Activated CD4-positive, alpha-beta memory T cell treated with anti-CD3 and anti-CD28 coated beads for 36 hours (primary cell): ENCODE data around the gene GM2A. TPM values are rescaled to one million over a fixed set of nuclear protein-coding genes. Genes with fewer than 3 reads are reported as not detected.

Experiments
- CTCF ChIA-PET: fragments of 350-600 bp; sonication (Branson Sonifier 250); formaldehyde crosslinking; loops from one replicate; lab custom pipeline; 2021; ENCODE audit warnings: antibody characterized with exemption, inconsistent platforms; lab: Charles Lee
- POLR2A ChIA-PET: fragments of 350-600 bp; sonication (Branson Sonifier 250); formaldehyde crosslinking; loops from one replicate; lab custom pipeline; 2021; ENCODE audit warnings: antibody characterized with exemption; lab: Charles Lee
- DNase-seq: peaks from one replicate; pipeline ENCODE4 v3.0.0-alpha.2; 2020
- H3K27ac Mint-ChIP-seq: one replicate; pipeline ENCODE4 v1.8.0; 2021; ENCODE audit warnings: mixed read lengths
- H3K27me3 Mint-ChIP-seq: one replicate; pipeline ENCODE4 v1.8.0; 2021; ENCODE audit warnings: mixed read lengths
- H3K36me3 Mint-ChIP-seq: one replicate; pipeline ENCODE4 v1.8.0; 2021; ENCODE audit warnings: mixed read lengths
- H3K4me1 Mint-ChIP-seq: one replicate; pipeline ENCODE4 v1.8.0; 2021; ENCODE audit warnings: low read depth, mixed read lengths
- H3K4me3 Mint-ChIP-seq: one replicate; pipeline ENCODE4 v1.8.0; 2021; ENCODE audit warnings: mild to moderate bottlenecking, mixed read lengths
- H3K9me3 Mint-ChIP-seq: one replicate; pipeline ENCODE4 v1.8.0; 2021; ENCODE audit warnings: mixed read lengths
- intact Hi-C: fragments of 100-400 bp; cut with micrococcal nuclease; formaldehyde crosslinking; loops from one replicate; pipeline ENCODE4 v1.15.1; 2023
- total RNA-seq, 2 experiments: library from RNA; stranded (reverse); gene quantifications; one replicate each; pipeline ENCODE4 v1.2.3, GENCODE V29; 2021

Gene GM2A
- total RNA-seq, 2 experiments from 2014 or later: 28.7 to 29.1 TPM

DNA sequence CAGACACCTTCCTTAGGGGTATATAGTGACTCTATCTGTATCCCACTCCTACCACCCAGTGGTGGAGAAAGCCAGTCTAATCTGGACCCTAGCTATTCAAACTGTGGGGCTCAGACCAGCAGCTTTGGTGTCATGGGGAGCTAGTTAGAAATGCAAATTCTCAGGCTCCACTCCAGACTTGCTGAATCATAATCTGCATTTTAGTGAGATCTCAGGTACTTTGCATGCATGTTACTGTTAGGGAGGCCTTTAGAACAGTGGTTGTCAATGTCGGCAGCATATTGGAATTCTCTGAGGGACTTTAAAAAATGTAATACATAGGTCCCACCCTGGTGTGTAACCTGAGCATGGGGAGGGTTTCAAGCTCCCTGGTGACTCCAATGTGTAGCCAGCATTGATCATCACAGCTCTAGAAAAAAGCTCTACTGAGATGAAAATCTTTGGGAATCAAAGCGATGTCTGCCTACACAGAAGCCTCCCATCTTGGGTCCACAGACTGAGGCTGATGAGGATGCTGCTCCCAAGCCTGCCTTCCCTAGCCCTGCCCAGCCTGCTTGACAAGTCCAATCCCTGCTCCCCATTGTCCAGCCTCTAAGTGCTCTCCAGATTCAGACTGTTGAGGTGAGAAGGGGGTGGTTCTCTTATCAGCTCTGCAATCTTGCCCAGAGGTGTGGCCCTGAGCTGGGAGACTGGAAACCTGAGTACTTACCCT lies 11.9 kb upstream of the GM2A start:
- Mint-ChIP-seq H3K4me3 (no peak overlapping the region), H3K9me3 (no peaks in the 10 kb centered on the region), H3K4me1 (peaks cover 30% of the 10 kb centered on the region), H3K27ac (no peak overlapping the region), H3K36me3 (peaks cover 3% of the 10 kb centered on the region), H3K27me3 (no peaks in the 10 kb centered on the region)
- intact Hi-C loops: no loop called here
- no peak for DNase-seq
- ChIA-PET POLR2A (interaction anchor here (1.0 kb wide), 1 partner anchor 19 kb away, joined by 3 read pairs; no protein-coding TSS in a partner anchor), CTCF (interaction anchor here (1.0 to 2.3 kb wide), 7 partner anchors 10 to 115 kb away, joined by 3 to 10 read pairs (median 5); partner anchors contain the start of genes CCDC69 and GM2A)

DNA sequence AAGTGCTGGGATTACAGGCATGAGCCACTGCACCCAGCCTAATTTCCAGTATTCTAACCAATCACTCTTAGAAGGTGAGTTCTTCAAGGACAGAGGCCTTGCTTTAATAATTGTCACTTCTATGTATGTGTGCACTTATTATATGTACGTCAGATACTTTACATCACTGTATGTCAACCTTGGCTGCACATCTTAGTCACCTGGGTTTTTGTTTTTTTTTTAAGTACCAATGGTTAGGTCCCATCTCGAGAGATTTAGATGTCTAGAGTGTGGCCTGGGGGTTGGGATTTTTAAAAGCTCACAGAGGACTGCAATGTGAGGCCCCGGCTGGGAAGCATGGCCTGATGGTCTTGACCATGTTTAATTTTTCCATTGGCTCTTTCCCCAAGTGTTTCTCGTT lies 9.9 kb upstream of the GM2A start:
- intact Hi-C loops: loop anchor here (1.0 to 2.0 kb wide), 2 partner anchors 9 to 18 kb away; partner anchors contain the start of gene CCDC69
- CTCF ChIA-PET: interaction anchor here (0.7 to 1.2 kb wide), 4 partner anchors 10 to 117 kb away, joined by 3 to 5 read pairs (median 4); partner anchors contain the start of genes CCDC69 and GM2A
- no peak for DNase-seq
- Mint-ChIP-seq H3K9me3 (no peaks in the 10 kb centered on the region), H3K27ac (no peak overlapping the region), H3K4me3 (no peak overlapping the region), H3K36me3 (peaks cover 3% of the 10 kb centered on the region), H3K27me3 (no peaks in the 10 kb centered on the region), H3K4me1 (peaks cover 30% of the 10 kb centered on the region)
- POLR2A ChIA-PET: no interaction called here

- POLR2A ChIA-PET: no interaction called here
- no peaks in the 10 kb centered on the region for H3K9me3 Mint-ChIP-seq
- H3K4me1 Mint-ChIP-seq: peaks cover 30% of the 10 kb centered on the region
- H3K27ac Mint-ChIP-seq: peak overlapping the region; percentile 28
- no peak overlapping the region for H3K4me3 Mint-ChIP-seq
- peaks cover 3% of the 10 kb centered on the region for H3K36me3 Mint-ChIP-seq
- CTCF ChIA-PET: interaction anchor here (1.2 kb wide), 1 partner anchor 9 kb away, joined by 3 read pairs; the partner anchor contains the start of gene GM2A
- DNase-seq: peak; percentile 76
- intact Hi-C loops: loop anchor here (1.0 to 2.0 kb wide), 2 partner anchors 9 to 19 kb away; partner anchors contain the start of gene CCDC69
- H3K27me3 Mint-ChIP-seq: no peaks in the 10 kb centered on the region
Measured at GRCh38 chr5:151243564-151243963, 9.4 kb upstream of the GM2A start.

DNA sequence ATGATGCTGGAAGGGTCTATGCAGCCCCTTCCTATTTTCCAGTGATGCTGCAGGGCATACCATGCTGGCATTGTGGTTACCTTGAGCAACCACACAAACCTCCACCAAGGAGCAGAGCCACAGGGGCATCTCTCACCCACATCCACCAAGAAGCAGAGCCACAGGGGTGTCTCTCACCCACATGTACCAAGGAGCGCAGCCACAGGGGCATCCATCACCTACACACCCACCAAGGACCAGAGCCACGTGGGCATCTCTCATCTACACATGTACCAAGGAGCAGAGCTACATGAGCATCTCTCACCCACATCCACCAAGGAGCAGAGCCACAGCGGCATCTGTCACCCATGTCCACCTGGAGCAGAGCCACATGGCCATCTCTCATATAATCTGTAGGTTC lies 8.8 kb upstream of the GM2A start:
- Mint-ChIP-seq H3K36me3 (peaks cover 3% of the 10 kb centered on the region), H3K9me3 (no peaks in the 10 kb centered on the region), H3K4me3 (no peak overlapping the region), H3K4me1 (peaks cover 30% of the 10 kb centered on the region), H3K27ac (peak overlapping the region; percentile 28), H3K27me3 (no peaks in the 10 kb centered on the region)
- intact Hi-C loops: no loop called here
- POLR2A ChIA-PET: no interaction called here
- DNase-seq: no peak
- CTCF ChIA-PET: no interaction called here

DNA sequence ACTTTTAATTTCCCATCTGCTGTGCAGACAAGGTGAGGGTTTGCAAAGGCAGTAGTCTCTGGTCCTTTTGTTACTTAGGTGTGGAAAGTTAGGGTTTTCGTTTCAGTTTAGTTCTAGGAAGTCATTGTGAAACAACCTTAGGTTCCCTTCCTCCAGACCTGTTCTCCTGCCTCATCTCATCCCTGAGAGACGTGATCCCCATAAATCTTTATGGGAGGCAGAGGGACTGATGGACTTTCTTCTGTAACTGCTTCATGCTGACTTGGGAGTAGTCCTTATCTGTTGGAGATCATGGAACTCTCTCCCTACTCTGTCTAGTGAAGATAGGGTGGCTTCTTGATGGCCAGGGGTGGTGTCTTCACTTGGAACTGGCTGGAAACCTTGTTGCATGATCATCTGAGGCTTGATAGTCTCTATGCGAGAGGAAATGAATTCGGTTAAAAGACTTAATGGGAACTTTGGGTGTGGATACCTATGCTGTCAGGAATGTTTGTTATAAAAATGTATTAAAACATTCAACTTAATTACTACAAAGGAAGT lies 7.2 kb upstream of the GM2A start:
- ChIA-PET POLR2A (no interaction called here), CTCF (no interaction called here)
- no peak overlapping the region for H3K27ac Mint-ChIP-seq
- intact Hi-C loops: no loop called here
- no peak overlapping the region for H3K4me3 Mint-ChIP-seq
- H3K36me3 Mint-ChIP-seq: peaks cover 3% of the 10 kb centered on the region
- DNase-seq: no peak
- no peaks in the 10 kb centered on the region for H3K27me3 Mint-ChIP-seq
- H3K9me3 Mint-ChIP-seq: no peaks in the 10 kb centered on the region
- H3K4me1 Mint-ChIP-seq: peaks cover 37% of the 10 kb centered on the region

DNA sequence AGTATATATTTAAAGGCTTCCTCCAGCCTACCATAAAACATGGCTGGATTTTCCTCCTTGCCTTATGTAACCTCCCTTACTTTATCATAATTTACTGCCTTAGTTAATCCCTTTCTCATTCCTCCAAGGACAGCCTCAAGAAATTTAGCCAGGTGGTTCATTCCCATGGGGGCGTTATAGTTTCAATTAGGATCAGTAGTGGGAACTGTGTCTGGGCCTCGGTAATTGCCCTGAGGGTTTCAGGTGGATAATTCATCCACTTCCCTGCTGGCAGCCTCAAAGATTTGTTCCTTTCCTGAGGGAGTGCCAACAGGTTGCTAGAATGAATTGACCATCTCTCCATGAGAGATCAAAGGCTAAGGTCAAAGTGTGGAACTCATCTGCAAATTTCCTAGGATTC lies 4.3 kb upstream of the GM2A start:
- ChIA-PET CTCF (interaction anchor here (0.6 kb wide), 1 partner anchor 494 kb away, joined by 3 read pairs; no protein-coding TSS in a partner anchor), POLR2A (no interaction called here)
- H3K36me3 Mint-ChIP-seq: peaks cover 3% of the 10 kb centered on the region
- no peaks in the 10 kb centered on the region for H3K9me3 Mint-ChIP-seq
- no peak for DNase-seq
- no peak overlapping the region for H3K27ac Mint-ChIP-seq
- no peaks in the 10 kb centered on the region for H3K27me3 Mint-ChIP-seq
- intact Hi-C loops: no loop called here
- no peak overlapping the region for H3K4me3 Mint-ChIP-seq
- H3K4me1 Mint-ChIP-seq: peaks cover 41% of the 10 kb centered on the region

DNA sequence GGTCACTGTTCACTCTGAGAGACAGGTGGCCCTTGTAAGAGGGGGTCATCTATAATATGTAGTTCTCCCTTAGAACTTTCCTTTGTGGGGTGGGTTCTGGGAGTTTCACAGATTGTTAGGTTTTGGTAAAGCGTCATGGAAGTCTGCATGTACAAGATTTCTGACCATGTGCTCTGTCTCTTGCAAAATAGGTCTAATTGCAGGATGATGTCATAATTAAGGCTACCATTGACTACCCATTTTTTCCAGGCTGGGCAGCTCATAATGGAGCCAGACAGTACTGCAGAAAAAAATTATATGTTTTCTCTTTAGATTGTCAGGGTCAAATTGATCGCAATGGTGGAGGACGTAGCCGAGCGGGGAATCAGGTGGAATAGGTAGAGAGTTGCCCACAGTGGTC lies 3.7 kb upstream of the GM2A start:
- H3K4me1 Mint-ChIP-seq: peaks cover 41% of the 10 kb centered on the region
- intact Hi-C loops: no loop called here
- H3K4me3 Mint-ChIP-seq: no peak overlapping the region
- H3K36me3 Mint-ChIP-seq: peaks cover 3% of the 10 kb centered on the region
- DNase-seq: no peak
- no peaks in the 10 kb centered on the region for H3K9me3 Mint-ChIP-seq
- H3K27ac Mint-ChIP-seq: no peak overlapping the region
- POLR2A ChIA-PET: no interaction called here
- CTCF ChIA-PET: interaction anchor here (0.6 kb wide), 1 partner anchor 493 kb away, joined by 3 read pairs; no protein-coding TSS in a partner anchor
- H3K27me3 Mint-ChIP-seq: no peaks in the 10 kb centered on the region

- peak overlapping the region; percentile 75 for H3K4me3 Mint-ChIP-seq
- intact Hi-C loops: loop anchor here (5.0 to 10.0 kb wide), 2 partner anchors 466 to 893 kb away; partner anchors contain the start of gene TCOF1
- POLR2A ChIA-PET: interaction anchor here (1.9 kb wide), 1 partner anchor 36 kb away, joined by 7 read pairs; no protein-coding TSS in a partner anchor
- CTCF ChIA-PET: interaction anchor here (1.1 to 1.2 kb wide), 3 partner anchors 10 to 124 kb away, joined by 3 to 4 read pairs (median 3); no protein-coding TSS in a partner anchor
- peaks cover 45% of the 10 kb centered on the region for H3K4me1 Mint-ChIP-seq
- no peaks in the 10 kb centered on the region for H3K9me3 Mint-ChIP-seq
- peak overlapping the region; percentile 94 for H3K27ac Mint-ChIP-seq
- no peaks in the 10 kb centered on the region for H3K36me3 Mint-ChIP-seq
- no peak for DNase-seq
- H3K27me3 Mint-ChIP-seq: no peaks in the 10 kb centered on the region
Measured at GRCh38 chr5:151250346-151251000, 2.5 kb upstream of the GM2A start.

DNA sequence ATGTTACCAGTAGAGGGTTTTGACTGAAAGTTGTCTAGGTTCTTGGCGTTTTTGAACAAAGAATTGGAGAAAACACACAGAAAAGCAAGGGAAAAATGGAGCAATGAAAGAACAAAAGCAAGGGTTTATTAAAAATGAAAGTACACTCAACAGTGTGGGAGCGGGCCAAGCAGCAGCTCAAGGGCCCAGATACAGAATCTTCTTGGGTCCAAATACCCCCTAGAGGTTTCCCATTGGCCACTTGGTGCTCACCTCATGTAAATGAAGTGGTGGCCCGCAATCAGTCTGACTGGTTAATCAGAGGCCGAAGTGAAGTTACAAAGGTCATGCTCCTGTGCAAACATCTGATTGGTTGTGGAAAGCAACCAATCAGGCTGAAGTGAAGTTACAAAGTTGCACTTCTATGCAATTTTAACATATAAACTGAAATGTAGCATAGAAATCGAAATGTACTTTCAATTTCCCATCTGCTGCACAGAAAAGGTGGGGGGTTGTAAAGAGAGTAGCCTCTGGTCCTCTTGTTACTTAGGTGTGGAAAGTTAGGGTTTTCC lies 1.9 kb upstream of the GM2A start:
- Mint-ChIP-seq H3K27me3 (no peaks in the 10 kb centered on the region), H3K9me3 (no peaks in the 10 kb centered on the region), H3K4me3 (peak overlapping the region; percentile 75), H3K27ac (peak overlapping the region; percentile 94), H3K36me3 (no peaks in the 10 kb centered on the region), H3K4me1 (peaks cover 45% of the 10 kb centered on the region)
- peak; percentile 84 for DNase-seq
- intact Hi-C loops: loop anchor here (1.0 to 10.0 kb wide), 5 partner anchors 27 to 894 kb away; partner anchors contain the start of genes CCDC69 and TCOF1
- CTCF ChIA-PET: interaction anchor here (1.2 kb wide), 2 partner anchors 11 to 125 kb away, joined by 3 read pairs; no protein-coding TSS in a partner anchor
- POLR2A ChIA-PET: interaction anchor here (0.6 to 1.9 kb wide), 2 partner anchors 37 to 39 kb away, joined by 3 to 7 read pairs; no protein-coding TSS in a partner anchor

DNA sequence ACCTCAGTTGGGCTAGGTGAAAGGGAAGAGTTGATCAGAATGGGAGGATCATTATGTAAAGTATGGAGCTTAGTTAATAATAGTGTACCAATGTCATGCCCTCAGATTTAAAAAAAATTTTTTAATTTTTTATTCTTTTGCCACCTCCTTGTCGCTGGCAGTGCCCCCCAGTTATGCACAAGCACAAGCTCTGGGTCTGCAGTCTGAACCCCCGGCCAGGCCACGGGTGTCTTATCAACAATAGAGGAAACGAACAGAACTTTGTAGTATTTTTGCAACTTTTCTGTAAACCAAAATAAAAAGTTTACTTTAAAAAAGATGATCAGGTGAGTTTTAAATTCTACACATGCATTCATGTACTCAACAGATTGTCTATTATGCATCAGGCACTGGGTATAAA lies 1.4 kb upstream of the GM2A start:
- DNase-seq: peak; percentile 8
- Mint-ChIP-seq H3K4me1 (peaks cover 45% of the 10 kb centered on the region), H3K9me3 (no peaks in the 10 kb centered on the region), H3K27me3 (no peaks in the 10 kb centered on the region), H3K27ac (peak overlapping the region; percentile 94), H3K36me3 (no peaks in the 10 kb centered on the region), H3K4me3 (peak overlapping the region; percentile 84)
- ChIA-PET CTCF (interaction anchor here (1.2 to 1.6 kb wide), 3 partner anchors 10 to 101 kb away, joined by 3 to 5 read pairs (median 3); no protein-coding TSS in a partner anchor), POLR2A (interaction anchor here (0.6 to 3.0 kb wide), 6 partner anchors 28 to 520 kb away, joined by 3 to 17 read pairs (median 4); partner anchors contain the start of genes CCDC69 and G3BP1)
- intact Hi-C loops: loop anchor here (1.0 to 10.0 kb wide), 9 partner anchors 8 to 894 kb away; partner anchors contain the start of genes CCDC69, G3BP1, TCOF1 and TNIP1

DNA sequence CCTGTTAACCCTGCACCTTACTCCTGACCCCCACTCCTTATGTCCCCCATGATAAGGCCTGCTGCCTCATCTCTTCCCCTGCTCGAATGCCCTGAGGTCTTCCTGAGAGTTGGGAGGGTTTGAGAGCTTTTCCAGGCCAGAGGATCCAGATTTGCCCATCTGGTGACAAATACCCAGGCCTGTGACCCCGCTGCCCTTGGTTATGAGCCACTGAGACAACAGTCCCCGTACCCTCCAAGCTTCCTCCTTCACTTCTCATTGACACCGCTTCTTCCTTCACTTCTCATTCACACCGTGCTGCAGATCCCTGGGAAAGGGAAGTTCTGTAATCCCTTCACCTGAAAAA lies 593 bp downstream of the GM2A start:
- ChIA-PET CTCF (interaction anchor here (1.0 to 1.5 kb wide), 3 partner anchors 10 to 63 kb away, joined by 4 to 10 read pairs (median 9); partner anchors contain the start of gene CCDC69), POLR2A (interaction anchor here (1.3 to 3.0 kb wide), 3 partner anchors 30 to 42 kb away, joined by 3 to 17 read pairs (median 4); partner anchors contain the start of gene CCDC69)
- Mint-ChIP-seq H3K27me3 (no peaks in the 10 kb centered on the region), H3K4me3 (peak overlapping the region; percentile 84), H3K4me1 (peaks cover 45% of the 10 kb centered on the region), H3K36me3 (no peaks in the 10 kb centered on the region), H3K9me3 (no peaks in the 10 kb centered on the region), H3K27ac (peak overlapping the region; percentile 43)
- intact Hi-C loops: loop anchor here (1.0 to 10.0 kb wide), 5 partner anchors 11 to 896 kb away; partner anchors contain the start of genes TCOF1 and TNIP1
- DNase-seq: peak; percentile 9
